Measurements from ENCODE around the gene MKKS. TPM values are rescaled to one million over a fixed set of nuclear protein-coding genes. Genes with fewer than 3 reads are reported as not detected.
A peak's percentile ranks its signal among the peaks of the same experiment; 100 is the strongest.

Gene MKKS
- total and polyA plus RNA-seq, 2 of the 13 experiments (the other 11 are each of a cell fraction or from before 2014, with no cell fraction given) = 26.7 to 34.5 TPM

- TF ChIP-seq HNF4A (CRISPR knock-in tag; IDR thresholded peaks at IDR 0.05) = peak; percentile 95
- no peak for TF ChIP-seq ZNF775 (CRISPR knock-in tag; IDR thresholded peaks at IDR 0.05; ENCODE audit: borderline replicate concordance)
- peak; percentile 86 for TF ChIP-seq ZNF331 (CRISPR knock-in tag; IDR thresholded peaks at IDR 0.05)
- TF ChIP-seq POLR2A (IDR thresholded peaks at IDR 0.05; ENCODE audit: insufficient read depth in 1 of 2, low read depth in 2 of 2, low read length in 2 of 2) = no peak
- peak; percentile 94 for TF ChIP-seq SKIL (CRISPR knock-in tag; IDR thresholded peaks at IDR 0.05; ENCODE audit: borderline replicate concordance)
- TF ChIP-seq, protein P1, sequence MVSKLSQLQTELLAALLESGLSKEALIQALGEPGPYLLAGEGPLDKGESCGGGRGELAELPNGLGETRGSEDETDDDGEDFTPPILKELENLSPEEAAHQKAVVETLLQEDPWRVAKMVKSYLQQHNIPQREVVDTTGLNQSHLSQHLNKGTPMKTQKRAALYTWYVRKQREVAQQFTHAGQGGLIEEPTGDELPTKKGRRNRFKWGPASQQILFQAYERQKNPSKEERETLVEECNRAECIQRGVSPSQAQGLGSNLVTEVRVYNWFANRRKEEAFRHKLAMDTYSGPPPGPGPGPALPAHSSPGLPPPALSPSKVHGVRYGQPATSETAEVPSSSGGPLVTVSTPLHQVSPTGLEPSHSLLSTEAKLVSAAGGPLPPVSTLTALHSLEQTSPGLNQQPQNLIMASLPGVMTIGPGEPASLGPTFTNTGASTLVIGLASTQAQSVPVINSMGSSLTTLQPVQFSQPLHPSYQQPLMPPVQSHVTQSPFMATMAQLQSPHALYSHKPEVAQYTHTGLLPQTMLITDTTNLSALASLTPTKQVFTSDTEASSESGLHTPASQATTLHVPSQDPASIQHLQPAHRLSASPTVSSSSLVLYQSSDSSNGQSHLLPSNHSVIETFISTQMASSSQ (IDR thresholded peaks at IDR 0.05; ENCODE audit: low read depth) = peak; percentile 98
- TF ChIP-seq, protein P1 (CRISPR knock-in tag; IDR thresholded peaks at IDR 0.05; ENCODE audit: borderline replicate concordance) = peak; percentile 97
- 0 out of 2 replicates have a peak, but pooled peaks have one; percentile 52 for TF ChIP-seq TGIF2 (CRISPR knock-in tag; IDR thresholded peaks at IDR 0.05)
- TF ChIP-seq MIER2 (CRISPR knock-in tag; IDR thresholded peaks at IDR 0.05) = peak; percentile 85; the same call in 1 of the 2 replicates
- peak; percentile 99 for TF ChIP-seq SKI (IDR thresholded peaks at IDR 0.05; ENCODE audit: partially characterized antibody)
- TF ChIP-seq ZNF510 (CRISPR knock-in tag; IDR thresholded peaks at IDR 0.05; ENCODE audit: low read depth) = 0 out of 2 replicates have a peak, but pooled peaks have one; percentile 6
- peak; percentile 87; the same call in 1 of the 2 replicates for TF ChIP-seq CBFB (CRISPR knock-in tag; IDR thresholded peaks at IDR 0.05)
- TF ChIP-seq RARG (CRISPR knock-in tag; IDR thresholded peaks at IDR 0.05; ENCODE audit: low read depth) = no peak
- TF ChIP-seq ZNF329 (CRISPR knock-in tag; IDR thresholded peaks at IDR 0.05; ENCODE audit: low read depth) = 0 out of 2 replicates have a peak, but pooled peaks have one; percentile 47
- TF ChIP-seq, protein P2, sequence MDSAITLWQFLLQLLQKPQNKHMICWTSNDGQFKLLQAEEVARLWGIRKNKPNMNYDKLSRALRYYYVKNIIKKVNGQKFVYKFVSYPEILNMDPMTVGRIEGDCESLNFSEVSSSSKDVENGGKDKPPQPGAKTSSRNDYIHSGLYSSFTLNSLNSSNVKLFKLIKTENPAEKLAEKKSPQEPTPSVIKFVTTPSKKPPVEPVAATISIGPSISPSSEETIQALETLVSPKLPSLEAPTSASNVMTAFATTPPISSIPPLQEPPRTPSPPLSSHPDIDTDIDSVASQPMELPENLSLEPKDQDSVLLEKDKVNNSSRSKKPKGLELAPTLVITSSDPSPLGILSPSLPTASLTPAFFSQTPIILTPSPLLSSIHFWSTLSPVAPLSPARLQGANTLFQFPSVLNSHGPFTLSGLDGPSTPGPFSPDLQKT (CRISPR knock-in tag; IDR thresholded peaks at IDR 0.05; ENCODE audit: borderline replicate concordance) = no peak
- TF ChIP-seq ZNF766 (CRISPR knock-in tag; IDR thresholded peaks at IDR 0.05; ENCODE audit: borderline replicate concordance) = no peak
- TF ChIP-seq TCF7L2 (IDR thresholded peaks at IDR 0.05; ENCODE audit: low read depth, low read length) = peak; percentile 99
- TF ChIP-seq YEATS4 (CRISPR knock-in tag; IDR thresholded peaks at IDR 0.05; ENCODE audit: borderline replicate concordance) = peak; percentile 81; the same call in 1 of the 2 replicates
- TF ChIP-seq ZNF337 (CRISPR knock-in tag; IDR thresholded peaks at IDR 0.05; ENCODE audit: borderline replicate concordance, low read depth) = 0 out of 2 replicates have a peak, but pooled peaks have one; percentile 40
- no peak for TF ChIP-seq ZSCAN31 (CRISPR knock-in tag; IDR thresholded peaks at IDR 0.05; ENCODE audit: low read depth)
- peak; percentile 94; the same call in 1 of the 2 replicates for TF ChIP-seq MIXL1 (CRISPR knock-in tag; IDR thresholded peaks at IDR 0.05)
- TF ChIP-seq NR2C2 (CRISPR knock-in tag; IDR thresholded peaks at IDR 0.05; ENCODE audit: borderline replicate concordance) = peak; percentile 63
- TF ChIP-seq NFE2 (CRISPR knock-in tag; IDR thresholded peaks at IDR 0.05) = no peak
Observed at GRCh38 chr20:10370091-10370887, 63.7 kb downstream of the MKKS start (continued).

All from HepG2 (cell line).